BLaER1 (cell line): ENCODE data around the gene TEX35.
"Not testable (repeated sequence)": the region's sequence is repeated elsewhere in the genome, so short reads cannot be mapped to it uniquely, and the experiment has no call there.

ENCODE experiments used
- H3K27ac ChIP-seq: shearing (Covaris generic); formaldehyde crosslinking; 2 replicates; pipeline ENCODE4 v1.8.1; 2022
- H3K27me3 ChIP-seq: shearing (Covaris generic); formaldehyde crosslinking; 2 replicates; pipeline ENCODE4 v1.8.1; 2022
- H3K36me3 ChIP-seq: shearing (Covaris generic); formaldehyde crosslinking; 2 replicates; pipeline ENCODE4 v1.8.1; 2022
- H3K4me1 ChIP-seq: shearing (Covaris generic); formaldehyde crosslinking; 2 replicates; pipeline ENCODE4 v1.8.1; 2022
- H3K4me2 ChIP-seq: shearing (Covaris generic); formaldehyde crosslinking; 2 replicates; pipeline ENCODE4 v1.8.1; 2022
- H3K4me3 ChIP-seq: shearing (Covaris generic); formaldehyde crosslinking; 2 replicates; pipeline ENCODE4 v1.8.1; 2022
- H3K9ac ChIP-seq: shearing (Covaris generic); formaldehyde crosslinking; 2 replicates; pipeline ENCODE4 v1.8.1; 2022
- H3K9me3 ChIP-seq: shearing (Covaris generic); formaldehyde crosslinking; 2 replicates; pipeline ENCODE4 v1.8.1; 2022
- H4K20me1 ChIP-seq: shearing (Covaris generic); formaldehyde crosslinking; 2 replicates; pipeline ENCODE4 v1.8.1; 2022
- Cebpa-rat ChIP-seq: shearing (Covaris generic); IDR thresholded peaks from 2 replicates; pipeline ENCODE4 v1.8.1; 2022

TEX35 gene

GRCh38 chr1:178500936-178501554 lies 11.9 kb upstream of the TEX35 start:
- Histone ChIP-seq H3K9me3 (no peaks in the 10 kb centered on the region), H3K9ac (no peak overlapping the region), H4K20me1 (no peaks in the 10 kb centered on the region), H3K27ac (no peak overlapping the region), H3K4me1 (peaks cover 23% of the 10 kb centered on the region), H3K4me3 (no peak overlapping the region), H3K36me3 (no peaks in the 10 kb centered on the region), H3K4me2 (no peak overlapping the region), H3K27me3 (no peaks in the 10 kb centered on the region)
- no peak for TF ChIP-seq Cebpa-rat

GRCh38 chr1:178501705-178502329 lies 11.1 kb upstream of the TEX35 start:
- no peak overlapping the region for H3K27ac ChIP-seq
- no peak overlapping the region for H3K4me3 ChIP-seq
- no peaks in the 10 kb centered on the region for H4K20me1 ChIP-seq
- peaks cover 28% of the 10 kb centered on the region for H3K4me1 ChIP-seq
- TF ChIP-seq Cebpa-rat: no peak
- H3K9ac ChIP-seq: no peak overlapping the region
- no peak overlapping the region for H3K4me2 ChIP-seq
- H3K27me3 ChIP-seq: no peaks in the 10 kb centered on the region
- H3K36me3 ChIP-seq: no peaks in the 10 kb centered on the region
- H3K9me3 ChIP-seq: no peaks in the 10 kb centered on the region

DNA sequence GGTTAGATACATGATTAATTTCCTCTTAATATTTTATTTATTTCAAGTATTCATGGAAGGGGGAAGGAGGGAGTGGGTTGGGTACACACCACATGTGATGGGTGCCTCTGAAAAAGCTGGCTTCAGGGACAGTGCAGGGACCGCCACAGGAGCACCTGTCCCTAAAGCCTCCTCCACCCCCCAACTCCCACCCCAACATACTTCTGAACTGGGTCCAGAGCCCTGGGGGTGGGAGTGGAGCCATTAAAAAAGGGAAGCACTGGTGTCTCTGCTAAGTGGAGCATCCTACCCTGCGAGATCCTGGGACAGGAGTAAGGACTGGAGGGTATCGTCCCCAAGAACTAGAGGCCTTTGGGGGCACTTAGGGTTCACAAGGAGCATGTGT lies 10.6 kb upstream of the TEX35 start:
- Histone ChIP-seq H3K27ac (no peak overlapping the region), H3K9ac (no peak overlapping the region), H3K27me3 (no peaks in the 10 kb centered on the region), H3K36me3 (no peaks in the 10 kb centered on the region), H3K4me1 (peaks cover 31% of the 10 kb centered on the region), H3K9me3 (no peaks in the 10 kb centered on the region), H4K20me1 (no peaks in the 10 kb centered on the region), H3K4me3 (no peak overlapping the region), H3K4me2 (no peak overlapping the region)
- TF ChIP-seq Cebpa-rat: no peak

GRCh38 chr1:178502856-178503255 lies 10.1 kb upstream of the TEX35 start:
- no peak for TF ChIP-seq Cebpa-rat
- Histone ChIP-seq H3K27me3 (no peaks in the 10 kb centered on the region), H3K27ac (no peak overlapping the region), H3K9me3 (no peaks in the 10 kb centered on the region), H4K20me1 (no peaks in the 10 kb centered on the region), H3K4me1 (peaks cover 27% of the 10 kb centered on the region), H3K9ac (no peak overlapping the region), H3K36me3 (no peaks in the 10 kb centered on the region), H3K4me3 (no peak overlapping the region), H3K4me2 (no peak overlapping the region)

DNA sequence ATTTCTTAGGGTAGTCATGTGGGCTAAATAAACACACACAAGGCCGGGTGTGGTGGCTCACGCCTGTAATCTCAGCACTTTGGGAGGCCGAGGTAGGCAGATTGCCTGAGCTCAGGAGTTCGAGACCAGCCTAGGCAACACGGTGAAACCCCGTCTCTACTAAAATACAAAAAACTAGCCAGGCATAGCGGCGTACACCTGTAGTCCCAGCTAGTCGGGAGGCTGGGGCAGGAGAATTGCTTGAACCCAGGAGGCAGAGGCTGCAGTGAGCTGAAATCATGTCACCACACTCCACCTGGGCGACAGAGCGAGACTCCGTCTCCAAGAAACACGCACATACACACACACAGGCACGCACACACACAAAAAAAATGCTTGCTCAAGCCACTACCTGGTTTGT lies 9.6 kb upstream of the TEX35 start:
- not testable (repeated sequence) for H3K4me3 ChIP-seq

GRCh38 chr1:178503849-178504248 lies 9.1 kb upstream of the TEX35 start:
- Histone ChIP-seq H3K9ac (no peak overlapping the region), H3K4me1 (peaks cover 18% of the 10 kb centered on the region), H3K27me3 (no peaks in the 10 kb centered on the region), H3K36me3 (no peaks in the 10 kb centered on the region), H3K4me2 (no peak overlapping the region), H3K4me3 (no peak overlapping the region), H3K9me3 (no peaks in the 10 kb centered on the region), H3K27ac (no peak overlapping the region), H4K20me1 (no peaks in the 10 kb centered on the region)
- no peak for TF ChIP-seq Cebpa-rat

More for the DNA sequence above, 9.6 kb upstream of the TEX35 start:
- not testable (repeated sequence) for H3K36me3 ChIP-seq, H3K27ac ChIP-seq, H3K27me3 ChIP-seq, H3K9ac ChIP-seq, H3K9me3 ChIP-seq, H3K4me2 ChIP-seq, H4K20me1 ChIP-seq
- peaks cover 23% of the 10 kb centered on the region for H3K4me1 ChIP-seq

- H3K9ac ChIP-seq: no peak overlapping the region
- no peaks in the 10 kb centered on the region for H3K9me3 ChIP-seq
- no peak overlapping the region for H3K4me2 ChIP-seq
- no peak for TF ChIP-seq Cebpa-rat
- no peaks in the 10 kb centered on the region for H3K27me3 ChIP-seq
- H4K20me1 ChIP-seq: no peaks in the 10 kb centered on the region
- H3K27ac ChIP-seq: no peak overlapping the region
- no peaks in the 10 kb centered on the region for H3K36me3 ChIP-seq
- peaks cover 15% of the 10 kb centered on the region for H3K4me1 ChIP-seq
- H3K4me3 ChIP-seq: no peak overlapping the region
Measured at GRCh38 chr1:178504286-178504685, 8.6 kb upstream of the TEX35 start.

- Histone ChIP-seq H3K36me3 (no peaks in the 10 kb centered on the region), H3K27me3 (no peaks in the 10 kb centered on the region), H4K20me1 (no peaks in the 10 kb centered on the region), H3K9me3 (no peaks in the 10 kb centered on the region), H3K27ac (no peak overlapping the region), H3K4me1 (peaks cover 15% of the 10 kb centered on the region), H3K4me2 (peak overlapping the region; percentile 44), H3K9ac (no peak overlapping the region), H3K4me3 (no peak overlapping the region)
- TF ChIP-seq Cebpa-rat: no peak
Measured at GRCh38 chr1:178506177-178506576, 6.7 kb upstream of the TEX35 start.

DNA sequence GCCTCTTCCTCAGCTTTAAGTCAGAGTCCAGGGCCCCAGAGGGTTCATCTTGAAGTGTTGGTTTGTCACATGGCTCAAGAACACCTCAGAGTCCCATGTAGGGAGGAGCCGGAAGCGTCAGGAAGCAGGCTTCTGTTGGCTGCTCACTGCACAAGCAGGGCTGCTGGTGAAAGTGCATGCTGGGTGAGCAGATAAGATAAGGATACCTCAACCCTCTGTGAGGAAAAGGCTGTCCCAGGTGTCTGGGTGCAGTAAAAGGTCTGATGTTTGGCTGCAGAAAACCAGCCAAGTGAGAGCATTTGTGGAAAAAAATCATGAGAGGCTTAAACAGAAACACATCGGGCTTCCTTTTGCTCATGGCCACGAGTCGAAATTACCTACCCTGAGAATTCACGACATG lies 6.2 kb upstream of the TEX35 start:
- Histone ChIP-seq H3K4me3 (no peak overlapping the region), H3K27ac (peak overlapping the region; percentile 37), H3K4me2 (peak overlapping the region; percentile 44), H3K9ac (no peak overlapping the region), H3K4me1 (peaks cover 15% of the 10 kb centered on the region), H3K27me3 (no peaks in the 10 kb centered on the region), H4K20me1 (no peaks in the 10 kb centered on the region), H3K9me3 (no peaks in the 10 kb centered on the region), H3K36me3 (no peaks in the 10 kb centered on the region)
- TF ChIP-seq Cebpa-rat: no peak

- Histone ChIP-seq H3K4me2 (no peak overlapping the region), H3K27me3 (no peaks in the 10 kb centered on the region), H3K9ac (no peak overlapping the region), H4K20me1 (no peaks in the 10 kb centered on the region), H3K36me3 (no peaks in the 10 kb centered on the region), H3K9me3 (no peaks in the 10 kb centered on the region), H3K4me3 (no peak overlapping the region), H3K4me1 (peaks cover 15% of the 10 kb centered on the region), H3K27ac (no peak overlapping the region)
- TF ChIP-seq Cebpa-rat: no peak
Measured at GRCh38 chr1:178509414-178510007, 3.4 kb upstream of the TEX35 start.
